ENCODE data around the gene CAST. TPM values are rescaled to one million over a fixed set of nuclear protein-coding genes. Genes with fewer than 3 reads are reported as not detected.

Gene CAST
- total and polyA plus RNA-seq, 2 donors (not counting 3 experiments of a cell fraction or from before 2014, with no cell fraction given) = 33.7 to 194 TPM

DNA sequence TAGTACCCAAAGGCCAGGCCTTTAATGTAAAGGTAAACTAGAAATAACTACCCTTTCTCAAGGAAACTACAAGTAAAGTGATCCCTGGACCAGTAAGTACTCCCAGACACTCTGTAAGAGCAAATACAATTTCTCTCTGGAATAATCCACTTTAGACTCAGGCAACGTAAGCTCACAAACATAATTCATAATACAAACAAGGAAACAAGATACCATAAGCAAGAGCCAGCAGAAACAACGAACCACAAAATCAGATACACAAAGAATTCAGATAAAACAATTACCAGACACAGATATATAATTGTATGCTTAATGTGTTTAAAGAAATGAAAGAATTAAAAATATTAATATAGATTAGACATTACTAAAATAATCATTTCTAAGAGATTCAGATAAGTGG, 133.4 kb downstream of the CAST start:
- H3K79me2 ChIP-seq (ENCODE audit: control insufficient read depth, insufficient read depth, low read length) = no peaks in the 10 kb centered on the region
- H3K9me3 ChIP-seq (replicated peaks; ENCODE audit: control insufficient read depth, insufficient read depth, low read length) = no peaks in the 10 kb centered on the region
- TF ChIP-seq GATA2 (IDR thresholded peaks at IDR 0.05; ENCODE audit: insufficient read depth, insufficient read length, low read depth, low read length) = no peak
- no peak for TF ChIP-seq POLR2A (IDR thresholded peaks at IDR 0.05; ENCODE audit: low read depth, low read length)
- TF ChIP-seq, protein P1, sequence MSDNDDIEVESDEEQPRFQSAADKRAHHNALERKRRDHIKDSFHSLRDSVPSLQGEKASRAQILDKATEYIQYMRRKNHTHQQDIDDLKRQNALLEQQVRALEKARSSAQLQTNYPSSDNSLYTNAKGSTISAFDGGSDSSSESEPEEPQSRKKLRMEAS (IDR thresholded peaks at IDR 0.05; ENCODE audit: insufficient read depth, insufficient read length) = no peak
- no peak for TF ChIP-seq FOS (IDR thresholded peaks at IDR 0.05; ENCODE audit: borderline replicate concordance, insufficient read depth, low read length)
- no peak for TF ChIP-seq POLR2AphosphoS5 (IDR thresholded peaks at IDR 0.05; ENCODE audit: insufficient read depth, low read depth, low read length)
- no peak for TF ChIP-seq MYC (IDR thresholded peaks at IDR 0.05; ENCODE audit: low read depth, low read length)
- TF ChIP-seq, protein P2, sequence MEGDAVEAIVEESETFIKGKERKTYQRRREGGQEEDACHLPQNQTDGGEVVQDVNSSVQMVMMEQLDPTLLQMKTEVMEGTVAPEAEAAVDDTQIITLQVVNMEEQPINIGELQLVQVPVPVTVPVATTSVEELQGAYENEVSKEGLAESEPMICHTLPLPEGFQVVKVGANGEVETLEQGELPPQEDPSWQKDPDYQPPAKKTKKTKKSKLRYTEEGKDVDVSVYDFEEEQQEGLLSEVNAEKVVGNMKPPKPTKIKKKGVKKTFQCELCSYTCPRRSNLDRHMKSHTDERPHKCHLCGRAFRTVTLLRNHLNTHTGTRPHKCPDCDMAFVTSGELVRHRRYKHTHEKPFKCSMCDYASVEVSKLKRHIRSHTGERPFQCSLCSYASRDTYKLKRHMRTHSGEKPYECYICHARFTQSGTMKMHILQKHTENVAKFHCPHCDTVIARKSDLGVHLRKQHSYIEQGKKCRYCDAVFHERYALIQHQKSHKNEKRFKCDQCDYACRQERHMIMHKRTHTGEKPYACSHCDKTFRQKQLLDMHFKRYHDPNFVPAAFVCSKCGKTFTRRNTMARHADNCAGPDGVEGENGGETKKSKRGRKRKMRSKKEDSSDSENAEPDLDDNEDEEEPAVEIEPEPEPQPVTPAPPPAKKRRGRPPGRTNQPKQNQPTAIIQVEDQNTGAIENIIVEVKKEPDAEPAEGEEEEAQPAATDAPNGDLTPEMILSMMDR (IDR thresholded peaks at IDR 0.05; ENCODE audit: extremely low read depth in 1 of 2, insufficient read depth in 1 of 2, low read depth in 1 of 2, low read length in 2 of 2) = no peak
- no peak for TF ChIP-seq EZH2 (IDR thresholded peaks at IDR 0.05; ENCODE audit: borderline replicate concordance, low read depth, low read length, severe bottlenecking)
- no peak for TF ChIP-seq JUN (IDR thresholded peaks at IDR 0.05; ENCODE audit: borderline replicate concordance, insufficient read depth, insufficient read length, low read depth)
- ChIA-PET CTCF (no interaction called here), POLR2A (interaction anchor here (0.6 kb wide), 1 partner anchor 141 kb away, joined by 5 read pairs; no protein-coding TSS in a partner anchor)
- no peak for DNase-seq (ENCODE audit: low read depth, low spot score)
- no peaks in the 10 kb centered on the region for H4K20me1 ChIP-seq (replicated peaks; ENCODE audit: control insufficient read depth, extremely low read depth, insufficient read depth, low read length)
- no peak overlapping the region for H3K27ac ChIP-seq (ENCODE audit: insufficient read depth, low read depth, low read length)
- H3K4me2 ChIP-seq (ENCODE audit: insufficient read depth, low read length) = no peak overlapping the region
- no peak overlapping the region for H3K9ac ChIP-seq (replicated peaks; ENCODE audit: extremely low read depth, insufficient read depth, low read length)
- H3K4me1 ChIP-seq (ENCODE audit: control insufficient read depth, extremely low read depth, insufficient read depth, low read length) = peaks cover 9% of the 10 kb centered on the region
- dilution Hi-C loops (cut with MboI; ENCODE audit: extremely low pct_ligation_motif_present, low sequenced_read_pairs) = no loop called here
- H3K9me1 ChIP-seq (replicated peaks; ENCODE audit: control insufficient read depth, extremely low read depth, insufficient read depth, low read length) = no peaks in the 10 kb centered on the region
- no peak overlapping the region for H2AFZ ChIP-seq (ENCODE audit: low read depth, low read length)
- no peak overlapping the region for H3K4me3 ChIP-seq (replicated peaks in 1 of 3; ENCODE audit: insufficient read depth in 1 of 3, low read depth in 1 of 3, low read length in 3 of 3)
- peaks cover 3 to 7% of the 10 kb centered on the region in 2 experiments for H3K36me3 ChIP-seq (ENCODE audit: control insufficient read depth in 2 of 2, extremely low read depth in 1 of 2, insufficient read depth in 2 of 2, low read length in 2 of 2)
- BruUV-seq (replicated peaks) = no TSS peak
- H3K27me3 ChIP-seq (ENCODE audit: control insufficient read depth in 2 of 2, insufficient read depth in 2 of 2, low read length in 2 of 2) = no peaks in the 10 kb centered on the region
- intact Hi-C loops (cut with micrococcal nuclease) = no loop called here
- FAIRE-seq = no peak

Data from endothelial cell of umbilical vein (primary cell).